Mesenchymal stem cell (in vitro differentiated cells and primary cell): ENCODE measurements around the gene ZNF785. TPM values are rescaled to one million over a fixed set of nuclear protein-coding genes. Genes with fewer than 3 reads are reported as not detected.

Experiments
- DNase-seq: peaks from one replicate; pipeline ENCODE4 v3.0.0-alpha.2; 2013
- H2AFZ ChIP-seq: one replicate; pipeline ENCODE4 v1.6.1; 2013; ENCODE audit warnings: low read depth, mild to moderate bottlenecking, control low read depth, inconsistent platforms, low read length, moderate library complexity
- H2AK5ac ChIP-seq: 2 replicates; pipeline ENCODE4 v1.6.1; 2013; ENCODE audit warnings: low read length, moderate library complexity, mild to moderate bottlenecking, inconsistent platforms; ENCODE audit not compliant: severe bottlenecking
- H2BK120ac ChIP-seq: one replicate; pipeline ENCODE4 v1.6.1; 2013; ENCODE audit warnings: low read depth, mild to moderate bottlenecking, inconsistent platforms, low read length, moderate library complexity
- H2BK12ac ChIP-seq, 2 experiments: one replicate each; pipeline ENCODE4 v1.6.1; 2013; ENCODE audit warnings: inconsistent platforms in 2 of 2, low read length in 2 of 2, mild to moderate bottlenecking in 2 of 2, moderate library complexity in 2 of 2, control low read depth in 1 of 2
- H2BK15ac ChIP-seq: one replicate; pipeline ENCODE4 v1.6.1; 2013; ENCODE audit warnings: mild to moderate bottlenecking, low read depth, inconsistent platforms; ENCODE audit not compliant: poor library complexity, severe bottlenecking
- H2BK5ac ChIP-seq: 2 replicates; pipeline ENCODE4 v1.6.1; 2013; ENCODE audit warnings: low read depth, mild to moderate bottlenecking, low read length, control low read depth, inconsistent platforms; ENCODE audit not compliant: poor library complexity, severe bottlenecking
- H3K14ac ChIP-seq, 2 experiments: one replicate each; pipeline ENCODE4 v1.6.1; 2013; ENCODE audit warnings: inconsistent platforms in 2 of 2, low read length in 2 of 2, control low read depth in 1 of 2, mild to moderate bottlenecking in 1 of 2, moderate library complexity in 1 of 2
- H3K18ac ChIP-seq, 2 experiments: one replicate each; pipeline ENCODE4 v1.6.1; 2013; ENCODE audit warnings: inconsistent platforms in 2 of 2, low read length in 2 of 2, control low read depth in 1 of 2, low read depth in 1 of 2, mild to moderate bottlenecking in 1 of 2
- H3K23ac ChIP-seq, 2 experiments: one replicate each; pipeline ENCODE4 v1.6.1; 2013; ENCODE audit warnings: inconsistent platforms in 2 of 2, low read length in 2 of 2, mild to moderate bottlenecking in 2 of 2, moderate library complexity in 2 of 2, control low read depth in 1 of 2
- H3K27ac ChIP-seq: 2 replicates; pipeline ENCODE4 v1.5.1; 2013; ENCODE audit warnings: mild to moderate bottlenecking, moderate library complexity, low read length, control low read depth, inconsistent platforms; ENCODE audit not compliant: poor library complexity, severe bottlenecking
- H3K27me3 ChIP-seq, 2 experiments: 2 replicates each; pipeline versions ENCODE4 v1.6.1 to v1.7.0; 2013; ENCODE audit warnings: low read length in 2 of 2, mild to moderate bottlenecking in 2 of 2, moderate library complexity in 2 of 2, control low read depth in 1 of 2, inconsistent platforms in 1 of 2; ENCODE audit not compliant: control insufficient read depth in 1 of 2, insufficient read depth in 1 of 2
- H3K36me3 ChIP-seq, 2 experiments: 2 replicates each; pipeline versions ENCODE4 v1.6.1 to v1.7.0; 2013; ENCODE audit warnings: low read length in 2 of 2, control low read depth in 1 of 2, inconsistent platforms in 1 of 2, low read depth in 1 of 2, mild to moderate bottlenecking in 1 of 2; ENCODE audit not compliant: insufficient read depth in 2 of 2, control insufficient read depth in 1 of 2
- H3K4ac ChIP-seq, 2 experiments: one replicate each; pipeline ENCODE4 v1.6.1; 2013; ENCODE audit warnings: inconsistent platforms in 2 of 2, low read length in 2 of 2, mild to moderate bottlenecking in 2 of 2, moderate library complexity in 2 of 2, control low read depth in 1 of 2, low read depth in 1 of 2
- H3K4me1 ChIP-seq: 2 replicates; pipeline ENCODE4 v1.6.1; 2013; ENCODE audit warnings: low read depth, low read length, control low read depth; ENCODE audit not compliant: control insufficient read depth, insufficient read depth
- H3K4me2 ChIP-seq: 2 replicates; pipeline ENCODE4 v1.6.1; 2013; ENCODE audit warnings: low read length, mild to moderate bottlenecking, inconsistent platforms; ENCODE audit not compliant: poor library complexity, severe bottlenecking
- H3K4me3 ChIP-seq, 2 experiments: 2 replicates each; pipeline versions ENCODE4 v1.5.1 to v1.7.0; 2013; ENCODE audit warnings: low read length in 2 of 2, mild to moderate bottlenecking in 2 of 2, control low read depth in 1 of 2, low read depth in 1 of 2; ENCODE audit not compliant: insufficient read depth in 1 of 2
- H3K79me1 ChIP-seq: replicated peaks from 2 replicates; pipeline ENCODE4 v1.6.1; 2013; ENCODE audit warnings: mild to moderate bottlenecking, control low read depth, low read length, inconsistent platforms; ENCODE audit not compliant: poor library complexity, severe bottlenecking
- H3K9ac ChIP-seq: 2 replicates; pipeline ENCODE4 v1.7.0; 2013; ENCODE audit warnings: mild to moderate bottlenecking, low read length, moderate library complexity
- H3K9me3 ChIP-seq: 2 replicates; pipeline ENCODE4 v1.7.0; 2013; ENCODE audit warnings: mild to moderate bottlenecking, low read length; ENCODE audit not compliant: control insufficient read depth
- H4K8ac ChIP-seq: one replicate; pipeline ENCODE4 v1.6.1; 2013; ENCODE audit warnings: inconsistent platforms, mild to moderate bottlenecking, low read length, moderate library complexity
- H4K91ac ChIP-seq: one replicate; pipeline ENCODE4 v1.6.1; 2013; ENCODE audit warnings: mild to moderate bottlenecking, low read length, inconsistent platforms
- WGBS: methylation state at CpG from one replicate; pipeline ENCODE4 v1.1.7; 2013; ENCODE audit warnings: mixed read lengths; 5-methylcytosine and 5-hydroxymethylcytosine counted together
- small RNA-seq: library from polyadenylated mRNA; stranded (forward); fragments of <200 nt; extraction: miRNeasy Mini kit (QIAGEN cat#:217004); gene quantifications from one replicate; pipeline ENCODE3, GENCODE V24; 2013; ENCODE audit warnings: low read depth

Gene ZNF785

GRCh38 chr16:30532285-30533145 is 53.0 kb downstream of the ZNF785 start:
- no peak overlapping the region for H3K4me3 ChIP-seq

More at GRCh38 chr16:30532285-30533145, 53.0 kb downstream of the ZNF785 start:
- H3K79me1 ChIP-seq, result peaks cover 20% of the 10 kb centered on the region
- H3K9ac ChIP-seq, result no peak overlapping the region
- H4K8ac ChIP-seq, result no peak overlapping the region
- H3K4me1 ChIP-seq, result peaks cover 20% of the 10 kb centered on the region
- H2BK12ac ChIP-seq, result no peak overlapping the region
- no peak overlapping the region for H2BK5ac ChIP-seq
- H3K23ac ChIP-seq, result no peak overlapping the region
- no peak overlapping the region for H4K91ac ChIP-seq
- H2AK5ac ChIP-seq, result no peak overlapping the region
- no peak overlapping the region for H3K27ac ChIP-seq
- H3K4me2 ChIP-seq, result no peak overlapping the region
- 96% methylated on average over 57 of the region's 57 CpGs for WGBS
- H2AFZ ChIP-seq, result no peak overlapping the region
- no peak for DNase-seq
- no peak overlapping the region for H2BK120ac ChIP-seq
- H3K27me3 ChIP-seq, result no peaks in the 10 kb centered on the region
- no peak overlapping the region for H3K18ac ChIP-seq
- H3K36me3 ChIP-seq, result peaks cover 12 to 25% of the 10 kb centered on the region in 2 experiments
- H2BK15ac ChIP-seq, result no peak overlapping the region
- no peaks in the 10 kb centered on the region for H3K9me3 ChIP-seq
- H3K14ac ChIP-seq, result no peak overlapping the region
- no peak overlapping the region for H3K4ac ChIP-seq

Small RNAs within 50 kb of the gene (small RNA-seq; reads per million reads assigned to genes)
- gene AC093249.1, result not detected
- not detected for gene AC093249.4
